IPS-18a (cell line): ENCODE results near the gene PRKCA.

ENCODE experiments used
- H3K27ac ChIP-seq: one replicate; pipeline ENCODE4 v1.5.1; 2013; ENCODE audit warnings: low read length
- H3K27me3 ChIP-seq: one replicate; pipeline ENCODE4 v1.6.1; 2013; ENCODE audit warnings: mild to moderate bottlenecking, low read length; ENCODE audit not compliant: control insufficient read depth, insufficient read depth
- H3K36me3 ChIP-seq: one replicate; pipeline ENCODE4 v1.6.1; 2013; ENCODE audit warnings: low read depth, low read length; ENCODE audit not compliant: control insufficient read depth
- H3K4me1 ChIP-seq: one replicate; pipeline ENCODE4 v1.6.1; 2013; ENCODE audit warnings: low read depth, low read length; ENCODE audit not compliant: control insufficient read depth
- H3K4me3 ChIP-seq: one replicate; pipeline ENCODE4 v1.5.1; 2013; ENCODE audit warnings: low read length
- H3K9ac ChIP-seq: one replicate; pipeline ENCODE4 v1.6.1; 2013; ENCODE audit warnings: mild to moderate bottlenecking, low read length, moderate library complexity
- H3K9me3 ChIP-seq: one replicate; pipeline ENCODE4 v1.6.1; 2013; ENCODE audit warnings: low read depth, low read length; ENCODE audit not compliant: control insufficient read depth

The PRKCA gene

DNA sequence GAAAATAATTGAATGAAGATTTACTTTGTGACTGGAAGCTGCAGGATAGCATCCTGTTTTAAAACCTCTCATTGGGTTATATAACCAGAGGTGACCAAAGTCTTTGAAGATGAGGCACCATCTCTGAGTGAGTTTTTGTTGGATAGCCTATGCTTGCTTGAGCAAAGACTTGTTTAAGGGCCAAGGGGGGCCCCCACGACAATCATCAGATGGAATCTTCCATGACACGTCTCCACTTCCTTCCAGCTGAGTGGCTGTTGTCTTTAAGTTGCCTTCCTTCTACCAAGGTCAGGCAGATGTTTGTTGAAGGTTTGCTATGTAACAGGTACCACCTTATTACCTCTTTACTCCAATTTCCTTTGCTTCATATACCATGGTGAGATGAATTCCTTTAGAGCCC is 188.8 kb downstream of the PRKCA start:
- Histone ChIP-seq H3K36me3 (no peaks in the 10 kb centered on the region), H3K9me3 (no peaks in the 10 kb centered on the region), H3K4me3 (no peak overlapping the region), H3K4me1 (peaks cover 26% of the 10 kb centered on the region), H3K27ac (no peak overlapping the region), H3K9ac (no peak overlapping the region), H3K27me3 (no peaks in the 10 kb centered on the region)

GRCh38 chr17:66491665-66492064 is 189.3 kb downstream of the PRKCA start:
- H3K9me3 ChIP-seq = no peaks in the 10 kb centered on the region
- no peak overlapping the region for H3K9ac ChIP-seq
- peaks cover 26% of the 10 kb centered on the region for H3K4me1 ChIP-seq
- no peaks in the 10 kb centered on the region for H3K36me3 ChIP-seq
- no peak overlapping the region for H3K27ac ChIP-seq
- no peak overlapping the region for H3K4me3 ChIP-seq
- H3K27me3 ChIP-seq = no peaks in the 10 kb centered on the region

DNA sequence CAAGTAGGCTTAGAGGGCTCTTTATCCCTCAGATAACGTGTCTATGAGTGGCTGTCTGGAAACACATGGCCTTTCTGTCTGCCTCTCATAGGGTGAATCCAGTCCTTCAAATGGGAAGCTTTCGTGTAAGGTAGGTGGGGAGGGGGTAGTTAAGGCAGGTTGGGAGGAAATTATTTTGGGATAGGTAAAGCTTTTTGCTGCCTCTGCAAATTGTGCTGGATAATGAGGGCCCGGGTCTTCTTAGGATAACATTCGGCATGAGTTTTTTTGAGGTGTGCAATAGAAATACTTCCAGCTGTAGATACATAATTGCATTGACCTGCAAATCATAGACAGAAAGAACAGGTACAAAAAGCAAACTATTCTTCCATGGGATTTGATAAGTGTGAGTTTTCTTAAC is 189.7 kb downstream of the PRKCA start:
- Histone ChIP-seq H3K9me3 (no peaks in the 10 kb centered on the region), H3K4me1 (peaks cover 26% of the 10 kb centered on the region), H3K27ac (no peak overlapping the region), H3K4me3 (no peak overlapping the region), H3K9ac (no peak overlapping the region), H3K27me3 (no peaks in the 10 kb centered on the region), H3K36me3 (no peaks in the 10 kb centered on the region)

DNA sequence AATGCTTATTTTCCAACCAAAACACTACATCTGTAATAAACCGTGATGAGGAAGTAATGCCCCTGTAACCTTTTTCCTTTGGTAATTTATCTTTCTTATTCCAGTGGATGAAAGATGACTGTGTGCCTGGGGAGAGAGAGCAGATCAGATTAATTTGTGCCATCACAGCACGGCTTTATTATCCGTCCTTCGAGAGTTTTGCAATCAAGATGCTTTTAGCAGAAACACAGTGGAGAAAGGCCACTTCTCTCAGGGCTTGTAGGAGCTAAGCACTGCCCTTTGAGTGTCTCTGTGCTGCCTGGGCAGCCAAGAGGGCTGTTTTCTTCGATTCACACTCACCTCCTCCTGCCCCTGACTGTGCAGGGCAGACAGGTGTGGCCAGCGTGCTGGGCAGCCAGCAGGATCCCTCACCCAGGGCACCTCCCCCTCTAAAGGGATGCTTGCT is 190.2 kb downstream of the PRKCA start:
- H3K36me3 ChIP-seq = no peaks in the 10 kb centered on the region
- no peak overlapping the region for H3K27ac ChIP-seq
- H3K9ac ChIP-seq = no peak overlapping the region
- peaks cover 26% of the 10 kb centered on the region for H3K4me1 ChIP-seq
- no peaks in the 10 kb centered on the region for H3K27me3 ChIP-seq
- no peak overlapping the region for H3K4me3 ChIP-seq
- no peaks in the 10 kb centered on the region for H3K9me3 ChIP-seq

DNA sequence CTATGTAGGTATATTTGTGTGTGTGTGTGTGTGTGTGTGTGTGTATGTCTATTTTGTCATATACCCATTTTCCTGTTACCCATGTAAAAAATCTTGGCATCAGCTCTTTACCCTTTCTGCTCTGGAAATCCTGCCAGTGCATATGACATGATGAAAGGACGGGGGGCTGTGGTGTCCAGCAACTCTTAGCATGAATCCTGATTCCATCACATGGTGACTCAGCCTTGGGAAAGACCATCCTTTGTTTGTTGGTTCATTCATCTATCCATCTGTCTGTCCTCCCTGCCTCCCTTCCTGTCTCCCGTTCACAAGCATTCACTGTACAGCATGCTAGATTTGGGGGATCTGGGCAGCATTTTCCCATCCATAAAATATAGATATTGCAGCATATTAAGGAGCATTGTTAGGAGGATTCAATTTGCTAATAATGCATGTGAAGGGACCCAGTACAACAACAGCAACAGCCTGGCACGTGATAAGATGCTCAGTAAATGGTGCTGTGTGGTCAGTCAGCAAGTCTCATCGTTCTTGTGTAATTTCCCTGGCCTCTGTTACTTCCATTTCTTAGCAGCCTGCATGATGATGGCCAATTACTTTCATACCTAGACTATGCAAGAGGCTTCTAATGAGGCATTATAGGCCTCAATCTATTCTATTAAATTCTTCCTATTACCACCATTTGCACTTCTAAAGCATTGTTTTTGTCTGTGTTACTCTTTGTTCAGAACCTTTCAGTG is 191.0 kb downstream of the PRKCA start:
- Histone ChIP-seq H3K36me3 (no peaks in the 10 kb centered on the region), H3K4me1 (peaks cover 26% of the 10 kb centered on the region), H3K9me3 (no peaks in the 10 kb centered on the region), H3K27ac (no peak overlapping the region), H3K4me3 (no peak overlapping the region), H3K9ac (no peak overlapping the region), H3K27me3 (no peaks in the 10 kb centered on the region)

- no peak overlapping the region for H3K27ac ChIP-seq
- H3K4me1 ChIP-seq = peaks cover 26% of the 10 kb centered on the region
- H3K9ac ChIP-seq = no peak overlapping the region
- no peaks in the 10 kb centered on the region for H3K27me3 ChIP-seq
- H3K9me3 ChIP-seq = no peaks in the 10 kb centered on the region
- H3K36me3 ChIP-seq = no peaks in the 10 kb centered on the region
- no peak overlapping the region for H3K4me3 ChIP-seq
Observed at GRCh38 chr17:66494023-66494803, 191.8 kb downstream of the PRKCA start.

GRCh38 chr17:66495035-66495434 is 192.6 kb downstream of the PRKCA start:
- H3K4me3 ChIP-seq = no peak overlapping the region
- H3K4me1 ChIP-seq = peaks cover 26% of the 10 kb centered on the region
- H3K27me3 ChIP-seq = no peaks in the 10 kb centered on the region
- no peaks in the 10 kb centered on the region for H3K9me3 ChIP-seq
- H3K36me3 ChIP-seq = no peaks in the 10 kb centered on the region
- H3K9ac ChIP-seq = no peak overlapping the region
- no peak overlapping the region for H3K27ac ChIP-seq

GRCh38 chr17:66496306-66496705 is 193.9 kb downstream of the PRKCA start:
- Histone ChIP-seq H3K27me3 (no peaks in the 10 kb centered on the region), H3K27ac (no peak overlapping the region), H3K9ac (no peak overlapping the region), H3K9me3 (no peaks in the 10 kb centered on the region), H3K4me3 (no peak overlapping the region), H3K4me1 (peaks cover 24% of the 10 kb centered on the region), H3K36me3 (no peaks in the 10 kb centered on the region)

DNA sequence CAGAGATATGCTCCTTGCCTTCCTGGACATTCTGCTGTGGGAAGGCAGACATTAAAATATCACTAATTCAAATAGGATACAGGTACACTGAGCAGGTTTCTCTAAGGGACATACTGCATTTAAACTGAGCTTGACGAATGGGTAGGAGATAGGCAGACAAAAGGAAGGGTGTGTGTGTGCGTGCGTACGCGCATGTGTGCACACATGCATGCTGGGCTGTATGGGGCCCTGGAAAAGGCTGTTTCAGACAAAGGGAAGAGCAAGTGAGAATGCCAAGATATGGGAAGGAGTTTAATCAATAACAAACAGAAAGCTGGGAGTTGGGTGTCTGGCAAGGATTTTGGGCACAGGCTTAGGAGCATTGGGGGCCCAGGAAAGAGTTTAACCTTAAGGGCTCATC is 196.2 kb downstream of the PRKCA start:
- Histone ChIP-seq H3K36me3 (no peaks in the 10 kb centered on the region), H3K27ac (no peak overlapping the region), H3K27me3 (no peaks in the 10 kb centered on the region), H3K9me3 (no peaks in the 10 kb centered on the region), H3K9ac (no peak overlapping the region), H3K4me3 (no peak overlapping the region), H3K4me1 (peaks cover 10% of the 10 kb centered on the region)

GRCh38 chr17:66506641-66507040 is 204.2 kb downstream of the PRKCA start:
- no peaks in the 10 kb centered on the region for H3K4me1 ChIP-seq

GRCh38 chr17:66507103-66507923 is 204.9 kb downstream of the PRKCA start:
- Histone ChIP-seq H3K9ac (no peak overlapping the region), H3K27ac (no peak overlapping the region)

More at GRCh38 chr17:66506641-66507040, 204.2 kb downstream of the PRKCA start:
- Histone ChIP-seq H3K4me3 (no peak overlapping the region), H3K9ac (no peak overlapping the region), H3K36me3 (no peaks in the 10 kb centered on the region), H3K27me3 (no peaks in the 10 kb centered on the region), H3K27ac (no peak overlapping the region), H3K9me3 (no peaks in the 10 kb centered on the region)

More at GRCh38 chr17:66507103-66507923, 204.9 kb downstream of the PRKCA start:
- H3K9me3 ChIP-seq = no peaks in the 10 kb centered on the region
- H3K36me3 ChIP-seq = no peaks in the 10 kb centered on the region
- H3K4me3 ChIP-seq = no peak overlapping the region
- no peaks in the 10 kb centered on the region for H3K27me3 ChIP-seq
- no peaks in the 10 kb centered on the region for H3K4me1 ChIP-seq
